NOMO-1 (cell line): ENCODE results near the gene HS6ST1.

ENCODE experiments used
- DNase-seq, 2 experiments: peaks; one replicate each; lab custom pipeline; 2025; ENCODE audit not compliant: unreplicated experiment in 2 of 2; lab: John Stamatoyannopoulos, UW

Gene HS6ST1

DNA sequence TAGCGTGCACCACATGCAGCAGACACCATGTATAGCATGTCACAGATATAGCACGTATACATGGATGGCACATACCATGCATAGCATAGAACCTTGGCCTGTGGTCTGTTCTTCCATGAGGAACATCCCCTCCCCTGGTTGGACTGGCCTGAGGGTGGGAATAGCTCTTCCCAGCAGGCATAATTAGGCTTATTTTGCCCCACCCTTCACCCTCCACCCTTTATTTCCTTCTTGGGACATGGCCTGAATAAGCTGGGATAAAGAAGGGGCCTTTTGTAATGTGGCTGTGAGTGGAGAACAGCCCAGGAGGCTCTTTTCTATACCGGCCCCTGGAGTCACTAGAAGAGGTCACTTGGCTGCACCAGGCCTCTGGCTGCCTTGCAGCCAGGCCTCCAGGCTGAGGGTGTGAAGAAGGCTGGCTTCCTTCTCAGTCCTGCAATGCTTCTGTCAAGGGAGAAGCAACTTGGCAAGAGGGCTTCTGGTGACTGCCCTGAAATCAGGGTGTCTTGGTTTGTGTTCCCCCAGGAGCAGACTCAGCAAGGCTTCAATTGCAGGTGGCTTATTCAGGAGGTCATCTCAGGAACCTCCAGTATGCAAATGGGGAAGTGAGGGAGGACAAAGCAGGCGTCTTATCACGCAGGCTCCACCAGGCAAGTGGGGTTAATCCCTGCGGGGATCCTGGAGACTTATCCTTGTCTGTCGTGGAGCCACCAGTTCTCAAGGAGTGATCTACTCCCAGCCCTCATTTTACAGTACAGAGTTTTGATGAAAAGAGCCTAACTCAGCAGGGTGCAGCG, 68.2 kb downstream of the HS6ST1 start:
- DNase-seq: no peak

DNA sequence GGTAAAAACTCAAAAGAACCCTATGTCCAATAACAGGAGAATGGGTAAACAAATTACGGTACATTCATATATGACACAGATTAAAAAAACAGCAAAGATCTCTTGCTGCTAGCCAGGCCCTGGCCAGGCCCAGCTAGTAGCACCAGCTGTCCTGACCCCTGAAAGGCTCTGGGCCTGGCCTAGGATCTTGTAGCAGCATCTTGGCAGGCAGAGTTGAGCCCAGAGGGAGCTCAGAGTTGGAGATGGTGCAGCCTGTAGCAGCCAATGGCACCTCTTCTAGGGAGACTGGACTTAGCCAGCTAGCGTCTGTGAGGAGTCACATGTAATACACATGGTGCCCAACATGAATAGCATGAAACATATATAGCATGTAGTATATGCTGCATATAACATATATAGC, 69.1 kb downstream of the HS6ST1 start:
- no peak for DNase-seq

GRCh38 chr2:128245813-128246212, 72.9 kb downstream of the HS6ST1 start:
- no peak for DNase-seq

- no peak for DNase-seq
These were observed 76.8 kb downstream of the HS6ST1 start for GRCh38 chr2:128241896-128242295.

- DNase-seq: no peak
These were observed 80.6 kb downstream of the HS6ST1 start for GRCh38 chr2:128237911-128238697.

DNA sequence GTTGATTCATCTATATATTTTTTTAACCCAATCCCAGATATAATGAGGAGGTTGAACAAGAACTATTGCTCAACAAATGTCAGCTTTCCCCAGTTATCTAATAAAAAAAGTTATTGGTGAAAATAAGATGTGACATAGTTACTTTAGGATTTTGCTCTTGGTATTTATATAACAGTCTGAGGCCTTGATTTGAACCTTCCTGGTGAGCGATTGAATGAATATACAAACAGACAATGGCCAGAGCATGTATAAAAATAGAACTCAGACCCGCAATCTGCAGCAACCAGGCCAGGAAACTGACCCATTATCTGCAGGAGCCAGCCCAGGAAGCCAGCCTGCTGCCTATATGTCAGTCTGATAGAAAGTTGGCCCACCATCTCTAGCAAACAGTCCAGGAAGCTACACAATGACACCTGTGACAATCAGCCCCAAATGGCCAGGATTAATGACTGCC, 81.6 kb downstream of the HS6ST1 start:
- no peak for DNase-seq

DNA sequence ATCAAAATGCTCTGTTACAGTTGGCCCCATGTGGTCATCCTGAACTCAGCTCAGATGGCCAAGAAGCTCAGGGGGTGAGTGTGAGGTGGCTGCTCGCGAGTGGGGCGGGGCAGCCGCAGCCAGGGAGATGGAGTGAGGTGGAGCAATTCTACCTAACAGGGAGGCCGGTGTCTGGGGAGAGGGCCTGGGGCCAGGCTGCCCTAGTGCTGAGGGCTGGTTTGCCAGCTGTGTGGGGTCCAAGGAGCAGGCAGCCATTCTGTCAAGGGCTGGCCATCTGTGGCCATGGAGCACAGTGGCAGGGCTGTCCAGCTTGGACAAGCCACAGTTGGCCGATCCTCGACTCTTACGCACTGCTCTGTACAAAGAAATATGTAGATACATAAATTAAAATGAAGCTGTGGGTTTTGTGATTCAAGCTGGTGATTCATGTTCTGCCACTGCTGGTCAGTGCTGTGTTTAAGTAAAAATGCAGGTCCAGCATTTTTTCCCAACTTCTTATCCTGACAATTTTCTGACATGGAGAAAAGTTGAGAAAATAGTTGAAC, 82.1 kb downstream of the HS6ST1 start:
- DNase-seq: no peak

DNA sequence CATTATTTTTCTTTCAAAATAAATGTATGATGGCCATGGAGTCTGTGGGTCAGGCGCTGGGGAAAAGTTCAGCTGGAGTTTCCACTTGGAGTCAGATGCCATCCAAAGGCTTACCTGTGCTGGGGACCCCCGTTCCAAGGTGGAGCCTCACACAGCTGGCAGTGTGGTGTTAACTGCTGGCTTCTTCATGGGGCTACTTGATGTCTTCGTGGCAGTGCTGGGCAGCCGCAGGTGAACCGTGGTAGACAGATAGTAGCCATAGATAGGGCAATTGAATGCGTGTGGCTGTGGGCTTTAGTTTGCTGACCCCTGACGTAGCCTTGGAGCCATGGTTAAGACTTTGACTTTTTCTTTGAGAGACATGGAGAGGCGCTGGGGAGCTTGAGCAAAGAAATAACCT, 83.1 kb downstream of the HS6ST1 start:
- DNase-seq: no peak

- no peak for DNase-seq
These were observed 84.1 kb downstream of the HS6ST1 start for GRCh38 chr2:128234613-128235012.

DNA sequence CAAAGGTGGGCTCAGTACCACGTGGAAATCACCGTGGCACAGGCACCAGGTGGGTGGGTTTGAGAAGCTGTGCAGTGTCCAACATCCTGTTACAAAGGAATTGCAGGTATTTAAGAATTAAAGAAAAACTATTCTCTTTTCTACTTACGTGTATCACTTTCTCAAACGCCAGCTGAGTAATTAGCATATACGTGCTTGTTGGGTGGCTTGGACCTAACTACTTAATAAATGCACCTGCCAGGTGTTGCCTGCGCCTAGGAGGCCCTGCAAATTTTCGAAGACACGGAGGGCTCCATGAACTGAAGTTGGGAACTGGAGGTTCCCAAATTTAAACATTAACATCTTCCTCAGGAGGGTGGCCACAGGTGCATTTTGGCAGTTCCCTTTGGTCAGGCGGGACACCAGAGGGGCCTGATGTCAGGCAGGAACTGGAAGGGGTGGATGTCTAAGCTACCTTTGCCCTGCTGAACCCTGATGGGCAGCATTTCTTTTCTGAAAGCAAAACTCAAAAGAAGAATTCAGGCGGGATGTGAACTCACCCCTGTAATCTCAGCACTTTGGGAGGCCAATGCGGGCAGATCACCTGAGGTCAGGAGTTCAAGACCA, 84.8 kb downstream of the HS6ST1 start:
- no peak for DNase-seq

DNA sequence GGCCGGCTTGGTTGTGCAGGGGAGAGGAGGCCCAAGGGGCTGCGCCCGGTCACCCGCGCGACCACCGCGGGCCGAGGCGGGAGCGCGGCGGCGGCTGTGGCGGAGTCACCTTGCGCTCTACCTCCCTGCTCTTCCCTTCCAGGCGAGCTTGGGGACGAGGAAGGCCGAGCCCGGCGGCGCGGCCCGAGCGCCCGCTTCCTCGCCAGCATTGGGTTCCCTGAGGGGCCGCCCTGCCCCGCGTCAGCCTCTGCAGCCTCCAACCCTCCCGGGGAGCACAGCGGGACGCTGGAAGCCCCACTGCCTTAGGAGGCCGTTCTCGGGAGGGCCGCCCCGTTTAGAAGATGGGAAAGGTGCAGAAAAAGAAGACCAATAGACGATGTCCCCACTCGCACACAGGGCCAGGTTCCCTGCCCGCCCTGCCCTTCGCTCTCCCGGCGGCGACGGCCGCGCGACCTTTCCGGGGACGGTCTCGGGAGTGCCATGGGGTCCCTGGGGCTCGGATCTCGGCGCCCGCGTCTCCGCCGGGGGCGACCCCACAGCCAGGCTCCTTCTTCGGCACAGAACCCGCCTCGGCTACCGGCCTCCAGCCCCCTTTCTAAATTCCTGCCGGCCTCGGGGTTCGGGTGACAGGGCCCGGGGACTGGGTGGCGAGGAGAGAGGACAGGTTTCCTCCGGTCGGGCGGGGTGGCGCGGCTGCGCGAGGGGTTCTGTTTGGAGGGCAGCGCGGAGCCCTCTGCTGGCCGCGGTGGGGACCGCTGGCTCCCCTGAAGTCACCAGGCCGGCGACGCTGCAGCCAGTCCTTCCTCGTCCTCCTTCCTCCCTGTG, 85.5 kb downstream of the HS6ST1 start:
- peak; percentile 64 to 73 for DNase-seq

GRCh38 chr2:128228894-128229293, 89.8 kb downstream of the HS6ST1 start:
- peak in 1 of 2 experiments; percentile 46 for DNase-seq

GRCh38 chr2:128227862-128228261, 90.8 kb downstream of the HS6ST1 start:
- no peak for DNase-seq

DNA sequence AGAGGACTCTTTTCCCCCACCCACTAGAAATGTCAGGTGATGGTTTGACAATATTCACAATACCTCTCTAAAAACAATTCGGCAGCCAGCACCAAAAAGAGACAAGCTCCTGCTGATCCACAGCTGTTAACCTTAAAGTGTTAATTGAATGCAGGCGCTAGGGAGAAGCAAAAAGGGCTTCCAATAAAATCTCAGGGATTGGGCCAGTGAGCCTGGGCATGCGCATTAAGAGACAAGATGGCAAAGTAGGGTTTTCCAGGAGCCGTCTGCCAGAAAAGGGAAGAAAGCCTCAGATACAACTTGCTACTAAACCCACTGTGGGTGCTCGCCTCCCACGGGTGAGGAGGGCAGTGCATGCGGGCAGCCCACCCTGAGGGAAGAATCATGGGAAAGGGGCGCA, 98.8 kb downstream of the HS6ST1 start:
- DNase-seq: no peak

DNA sequence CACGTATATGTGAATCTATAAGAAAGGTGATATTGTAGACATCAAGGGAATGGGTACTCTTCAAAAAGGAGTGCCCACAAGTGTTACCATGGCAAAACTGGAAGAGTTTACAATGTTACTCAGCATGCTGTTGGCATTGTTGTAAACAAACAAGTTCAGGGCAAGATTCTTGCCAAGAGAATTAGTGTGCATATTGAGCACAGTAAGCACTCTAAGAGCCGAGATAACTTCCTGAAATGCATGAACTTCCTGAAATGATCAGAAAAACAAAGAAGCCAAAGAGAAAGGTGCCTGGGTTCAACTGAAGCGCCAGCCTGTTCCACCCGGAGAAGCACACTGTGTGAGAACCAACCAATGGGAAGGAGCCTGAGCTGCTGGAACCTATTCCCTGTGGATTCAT, 101.0 kb downstream of the HS6ST1 start:
- peak; percentile 14 to 55 for DNase-seq

GRCh38 chr2:128215897-128216642, 102.6 kb downstream of the HS6ST1 start:
- peak; percentile 35 to 54 for DNase-seq
